HCT116 (cell line): Measurements from ENCODE around the gene ADGRG7. TPM values are rescaled to one million over a fixed set of nuclear protein-coding genes. Genes with fewer than 3 reads are reported as not detected.

Experiments
- ATAC-seq: fragments of 200-7000 bp; cut with Tn5 transposase; 2 replicates; pipeline ENCODE4 v1.9.1; 2020; ENCODE audit warnings: mild to moderate bottlenecking, moderate library complexity
- BruUV-seq: library from RNA; stranded (reverse); fragments of 400-500 nt; replicated peaks from 2 replicates; lab custom pipeline; 2021; lab: Mats Ljungman, UMichigan
- CTCF ChIA-PET: fragments of 300-600 bp; sonication (Branson Sonifier 250); formaldehyde crosslinking; loops from one replicate; lab custom pipeline; 2021; ENCODE audit warnings: antibody characterized with exemption; lab: Charles Lee
- POLR2A ChIA-PET: fragments of 300-600, 350-600 bp; sonication (Branson Sonifier 250); formaldehyde crosslinking; loops from one replicate; lab custom pipeline; 2021; ENCODE audit warnings: antibody characterized with exemption; lab: Charles Lee
- RAD21 ChIA-PET, 2 experiments: fragments of 300-600 bp; sonication (Branson Sonifier 250); formaldehyde crosslinking; loops; one replicate each; lab custom pipeline; 2023; ENCODE audit warnings: low total read pairs in 2 of 2; ENCODE audit not compliant: uncharacterized antibody in 2 of 2, unreplicated experiment in 2 of 2, low non-redundant PET in 1 of 2; lab: Charles Lee
- DNase-seq: peaks from one replicate; pipeline ENCODE4 v3.0.0-alpha.2; 2010; ENCODE audit warnings: low read depth, low spot score
- H2AFZ ChIP-seq: fragments of 200-600 bp; shearing (Covaris generic), sonication (generic); 2 replicates; pipeline ENCODE4 v1.6.1; 2017; ENCODE audit warnings: low read depth, mixed run types, mixed read lengths, antibody characterized with exemption, low read length; ENCODE audit not compliant: poor library complexity, severe bottlenecking
- H3K27ac ChIP-seq: 2 replicates; pipeline ENCODE4 v1.5.1; 2012; ENCODE audit warnings: low read depth, low read length
- H3K27me3 ChIP-seq: fragments of 200-600 bp; sonication (generic); 2 replicates; pipeline ENCODE4 v1.6.1; 2016; ENCODE audit warnings: mixed run types, low read length, mixed read lengths; ENCODE audit not compliant: insufficient read depth
- H3K36me3 ChIP-seq, 2 experiments: fragments of 200-500 bp in 1 of 2; fragments of 200-600 bp in 1 of 2; sonication (Bioruptor generic) in 1 of 2; sonication (generic) in 1 of 2; 2 replicates each; pipeline versions ENCODE4 v1.5.1 to v1.6.1; 2014 to 2016; ENCODE audit warnings: low read length in 2 of 2, inconsistent platforms in 1 of 2, mixed read lengths in 1 of 2, mixed run types in 1 of 2; ENCODE audit not compliant: insufficient read depth in 2 of 2, control insufficient read depth in 1 of 2
- H3K4me1 ChIP-seq, 2 experiments: fragments of 200-600 bp in 1 of 2; sonication (generic) in 1 of 2; 2 replicates each; pipeline versions ENCODE4 v1.5.1 to v1.6.1; 2012 to 2017; ENCODE audit warnings: low read length in 2 of 2, inconsistent platforms in 1 of 2, mild to moderate bottlenecking in 1 of 2, mixed read lengths in 1 of 2, mixed run types in 1 of 2, moderate library complexity in 1 of 2; ENCODE audit not compliant: insufficient read depth in 2 of 2, control insufficient read depth in 1 of 2
- H3K4me2 ChIP-seq: fragments of 200-600 bp; sonication (generic); 2 replicates; pipeline ENCODE4 v1.6.1; 2017; ENCODE audit warnings: mixed run types, low read length, mixed read lengths
- H3K4me3 ChIP-seq, 2 experiments: fragments of 200-600 bp in 1 of 2; sonication (generic) in 1 of 2; replicated peaks in 1 of 2; 2 replicates each; pipeline ENCODE4 v1.5.1; 2011 to 2016; ENCODE audit warnings: low read length in 2 of 2, control low read depth in 1 of 2, low read depth in 1 of 2, mild to moderate bottlenecking in 1 of 2, mixed read lengths in 1 of 2, mixed run types in 1 of 2
- H3K79me2 ChIP-seq: fragments of 200-600 bp; sonication (generic); 2 replicates; pipeline ENCODE4 v1.6.1; 2017; ENCODE audit warnings: mild to moderate bottlenecking, mixed run types, low read length, moderate library complexity, mixed read lengths; ENCODE audit not compliant: insufficient read depth
- H3K9ac ChIP-seq: fragments of 200-600 bp; sonication (generic); 2 replicates; pipeline ENCODE4 v1.6.1; 2016; ENCODE audit warnings: low read length, mixed read lengths
- H3K9me2 ChIP-seq: fragments of 200-600 bp; sonication (generic), shearing (Covaris generic); 2 replicates; pipeline ENCODE4 v1.6.1; 2017; ENCODE audit warnings: mixed run types, mild to moderate bottlenecking, moderate library complexity; ENCODE audit not compliant: insufficient read depth
- H3K9me3 ChIP-seq, 2 experiments: fragments of 200-500 bp in 1 of 2; fragments of 200-600 bp in 1 of 2; sonication (Bioruptor generic) in 1 of 2; sonication (generic) in 1 of 2; 2 replicates each; pipeline ENCODE4 v1.6.1; 2014 to 2017; ENCODE audit warnings: low read length in 2 of 2, mixed read lengths in 2 of 2, inconsistent platforms in 1 of 2, low read depth in 1 of 2, mild to moderate bottlenecking in 1 of 2, mixed run types in 1 of 2, moderate library complexity in 1 of 2; ENCODE audit not compliant: control insufficient read depth in 1 of 2, insufficient read depth in 1 of 2
- H4K20me1 ChIP-seq: fragments of 200-600 bp; sonication (generic), shearing (Covaris generic); 2 replicates; pipeline ENCODE4 v1.6.1; 2017; ENCODE audit warnings: mixed run types, mild to moderate bottlenecking, moderate library complexity; ENCODE audit not compliant: insufficient read depth
- ATF3 ChIP-seq: IDR thresholded peaks from 2 replicates; pipeline ENCODE4 v1.6.1; 2012
- CBX3 ChIP-seq: IDR thresholded peaks from 2 replicates; pipeline ENCODE4 v1.6.1; 2012; ENCODE audit warnings: low read depth
- CTCF ChIP-seq, 3 experiments: fragments of 200-600 bp in 1 of 3; sonication (generic) in 1 of 3; IDR thresholded peaks in 2 of 3; conservative IDR thresholded peaks in 1 of 3; 2 replicates each; pipeline ENCODE4 v1.5.1; 2012 to 2017; ENCODE audit warnings: low read depth in 2 of 3, low read length in 2 of 3, antibody characterized with exemption in 1 of 3, borderline replicate concordance in 1 of 3, control low read depth in 1 of 3, mild to moderate bottlenecking in 1 of 3, mixed read lengths in 1 of 3, mixed run types in 1 of 3, moderate library complexity in 1 of 3; ENCODE audit not compliant: insufficient read depth in 1 of 3
- EGR1 ChIP-seq: IDR thresholded peaks from 2 replicates; pipeline ENCODE4 v1.6.1; 2012; ENCODE audit warnings: low read depth
- ELF1 ChIP-seq: IDR thresholded peaks from 2 replicates; pipeline ENCODE4 v1.6.1; 2012; ENCODE audit warnings: low read depth, borderline replicate concordance
- EZH2 ChIP-seq: fragments of 200-600 bp; sonication (generic); IDR thresholded peaks from 2 replicates; pipeline ENCODE4 v1.6.1; 2017; ENCODE audit warnings: antibody characterized with exemption, mixed run types
- EZH2phosphoT487 ChIP-seq: fragments of 200-600 bp; IDR thresholded peaks from 2 replicates; pipeline ENCODE4 v1.6.1; 2018; ENCODE audit warnings: antibody characterized with exemption, borderline replicate concordance
- FOSL1 ChIP-seq: IDR thresholded peaks from 2 replicates; pipeline ENCODE4 v1.6.1; 2012; ENCODE audit warnings: low read depth
- JUND ChIP-seq: IDR thresholded peaks from 2 replicates; pipeline ENCODE4 v1.6.1; 2012
- MAX ChIP-seq: IDR thresholded peaks from 2 replicates; pipeline ENCODE4 v1.6.1; 2012
- POLR2A ChIP-seq: IDR thresholded peaks from 2 replicates; pipeline ENCODE4 v1.7.0; 2011; ENCODE audit warnings: borderline replicate concordance; ENCODE audit not compliant: insufficient read depth, insufficient read length; ENCODE audit errors: extremely low read depth
- RAD21 ChIP-seq: IDR thresholded peaks from 2 replicates; pipeline ENCODE4 v1.6.1; 2012; ENCODE audit warnings: low read depth, mild to moderate bottlenecking
- REST ChIP-seq: IDR thresholded peaks from 2 replicates; pipeline ENCODE4 v1.6.1; 2012; ENCODE audit warnings: low read depth
- SP1 ChIP-seq: IDR thresholded peaks from 2 replicates; pipeline ENCODE4 v1.6.1; 2012; ENCODE audit warnings: low read depth
- SRF ChIP-seq: IDR thresholded peaks from 2 replicates; pipeline ENCODE4 v1.6.1; 2012; ENCODE audit warnings: low read depth
- YY1 ChIP-seq: IDR thresholded peaks from 2 replicates; pipeline ENCODE4 v1.6.1; 2011; ENCODE audit warnings: low read length, low read depth, moderate library complexity, mild to moderate bottlenecking; ENCODE audit not compliant: insufficient replicate concordance; ENCODE audit errors: extremely low read depth
- ZBTB33 ChIP-seq: IDR thresholded peaks from 2 replicates; pipeline ENCODE4 v1.6.1; 2011; ENCODE audit warnings: mild to moderate bottlenecking, low read length, moderate library complexity; ENCODE audit not compliant: insufficient replicate concordance; ENCODE audit errors: extremely low read depth
- ZFX ChIP-seq: fragments of 450-650 bp; IDR thresholded peaks from 2 replicates; pipeline ENCODE4 v1.6.1; 2017
- ZNF274 ChIP-seq: fragments of 200-500 bp; sonication (Bioruptor generic); IDR thresholded peaks from 2 replicates; pipeline ENCODE4 v1.6.1; 2014; ENCODE audit warnings: mild to moderate bottlenecking, low read depth, low read length, inconsistent platforms
- intact Hi-C: fragments of 100-400 bp; cut with micrococcal nuclease; formaldehyde crosslinking; loops from 2 replicates; pipeline ENCODE4 v1.10.0; 2022
- total RNA-seq: library from RNA; stranded (reverse); gene quantifications from one replicate; pipeline ENCODE4 v1.2.1, GENCODE V29; 2021; ENCODE audit not compliant: unreplicated experiment

Gene ADGRG7
- total RNA-seq, 1 experiment from 2014 or later: not detected

- Histone ChIP-seq H3K79me2 (no peaks in the 10 kb centered on the region), H2AFZ (no peak overlapping the region), H3K9me2 (no peaks in the 10 kb centered on the region), H3K9me3 (no peaks in the 10 kb centered on the region), H3K4me2 (no peak overlapping the region), H3K36me3 (no peaks in the 10 kb centered on the region), H3K4me3 (no peak overlapping the region), H3K27ac (no peak overlapping the region), H3K27me3 (no peaks in the 10 kb centered on the region), H3K9ac (no peak overlapping the region), H3K4me1 (peaks cover 1 to 7% of the 10 kb centered on the region in 2 experiments; a peak in 3 of 4 replicates), H4K20me1 (no peaks in the 10 kb centered on the region)
- BruUV-seq: no TSS peak
- RAD21 ChIA-PET: no interaction called here
- ATAC-seq: no peak
- CTCF ChIA-PET: no interaction called here
- no peak for DNase-seq
- POLR2A ChIA-PET: no interaction called here
- intact Hi-C loops: no loop called here
- TF ChIP-seq RAD21 (no peak), SRF (no peak), EZH2phosphoT487 (no peak), YY1 (no peak), POLR2A (no peak), ZBTB33 (no peak), ZFX (no peak), ATF3 (no peak), CBX3 (no peak), EGR1 (no peak), FOSL1 (no peak), MAX (no peak), SP1 (no peak), ZNF274 (no peak), CTCF (IDR thresholded peaks at IDR 0.05 in 2 of 3, conservative IDR thresholded peaks at IDR 0.05 in 1 of 3; ENCODE audit: borderline replicate concordance in 1 of 3, insufficient read depth in 1 of 3, low read depth in 2 of 3, low read length in 2 of 3) (no peak), ELF1 (no peak), EZH2 (no peak), REST (no peak), JUND (no peak)
Measured at GRCh38 chr3:100645913-100646312, 36.5 kb downstream of the ADGRG7 start.
